Peyer's patch (tissue), 4 donors: ENCODE data around the gene ZNF135.

Experiments
- CTCF ChIP-seq, 6 experiments: fragments of 450-650 bp in 4 of 6; fragments of 200-600 bp in 2 of 6; sonication (generic) in 1 of 6; IDR thresholded peaks; one replicate each; pipeline ENCODE4 v1.5.1; 2017 to 2019; ENCODE audit warnings: antibody characterized with exemption in 6 of 6, mild to moderate bottlenecking in 3 of 6, moderate library complexity in 1 of 6
- POLR2A ChIP-seq, 2 donors: fragments of 450-650 bp; IDR thresholded peaks; one replicate each; pipeline ENCODE4 v1.5.1; 2017; ENCODE audit warnings: antibody characterized with exemption in 2 of 2, mild to moderate bottlenecking in 2 of 2, moderate library complexity in 2 of 2

- no peak for TF ChIP-seq POLR2A (IDR thresholded peaks at IDR 0.05)
- no peak for TF ChIP-seq CTCF (IDR thresholded peaks at IDR 0.05)
These were observed 36.2 kb downstream of the ZNF135 start for GRCh38 chr19:58095328-58095727.
